Suprapubic skin (tissue), 3 donors: Measurements from ENCODE around the gene CFAP46.

Experiments used
- CTCF ChIP-seq, 2 donors: fragments of 200-600 bp in 1 of 2; fragments of 450-650 bp in 1 of 2; sonication (generic) in 1 of 2; IDR thresholded peaks; one replicate each; pipeline ENCODE4 v1.5.1; 2016 to 2019; ENCODE audit warnings: antibody characterized with exemption in 2 of 2, mild to moderate bottlenecking in 1 of 2, moderate library complexity in 1 of 2
- POLR2A ChIP-seq, 2 donors: fragments of 450-650 bp; IDR thresholded peaks; one replicate each; pipeline ENCODE4 v1.6.1; 2017; ENCODE audit warnings: antibody characterized with exemption in 2 of 2, mild to moderate bottlenecking in 2 of 2, moderate library complexity in 2 of 2

DNA sequence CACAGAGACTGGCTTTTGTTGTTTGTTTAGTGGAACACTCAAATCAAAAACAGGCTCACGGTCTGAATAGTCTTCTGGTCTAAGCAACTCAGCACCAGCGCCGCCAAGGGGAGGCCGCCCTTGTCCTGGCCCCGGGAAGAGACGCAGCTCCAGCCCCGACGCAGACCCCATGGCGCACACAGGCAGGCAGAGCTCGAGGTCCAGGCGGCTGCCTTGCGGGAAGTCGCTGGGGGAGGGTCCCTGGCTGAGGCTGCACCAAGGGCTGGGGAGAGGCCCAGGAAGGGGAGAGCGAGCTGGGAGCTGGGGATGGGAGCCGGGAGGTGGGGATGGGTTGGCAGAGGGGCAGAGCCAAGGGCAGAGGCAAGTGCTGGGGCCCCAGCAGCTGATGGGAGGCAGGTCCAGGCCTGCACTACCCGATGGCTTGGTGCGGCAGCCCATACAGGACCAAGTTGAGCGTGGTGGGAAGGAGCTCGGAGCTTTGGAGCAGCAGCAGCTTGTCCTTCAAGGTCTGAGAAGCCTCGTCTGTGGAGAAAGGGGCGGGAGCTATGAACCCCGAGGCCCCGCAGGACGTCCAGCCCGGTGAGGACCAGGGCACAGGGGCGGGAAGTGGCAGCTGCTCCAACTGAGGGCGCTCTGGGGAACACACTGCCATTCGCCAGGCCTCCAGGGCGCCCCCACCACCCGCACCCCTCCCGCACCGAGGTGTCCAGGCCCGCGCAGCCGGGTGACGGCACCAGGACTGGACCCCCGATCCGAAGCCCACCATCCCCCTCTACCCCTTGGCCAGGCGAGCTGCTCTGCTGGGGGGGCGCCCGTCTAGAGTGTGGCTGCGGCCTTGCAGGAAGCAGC lies 133.8 kb downstream of the CFAP46 start:
- TF ChIP-seq POLR2A (IDR thresholded peaks at IDR 0.05) (no peak), CTCF (IDR thresholded peaks at IDR 0.05) (no peak)
